H1 (cell line): ENCODE results near the gene CCDC171. TPM values are rescaled to one million over a fixed set of nuclear protein-coding genes. Genes with fewer than 3 reads are reported as not detected.

Experiments used
- CTCF ChIA-PET: fragments of 300-600 bp; sonication (Branson Sonifier 250); formaldehyde crosslinking; loops from one replicate; lab custom pipeline; 2021; ENCODE audit not compliant: partially characterized antibody; lab: Charles Lee
- POLR2A ChIA-PET: fragments of 300-600 bp; sonication (Branson Sonifier 250); formaldehyde crosslinking; loops from one replicate; lab custom pipeline; 2021; ENCODE audit warnings: inconsistent platforms; ENCODE audit not compliant: partially characterized antibody; lab: Charles Lee
- DNase-seq, 2 experiments: peaks; one replicate each; pipeline versions ENCODE4 v3.0.0 to v3.0.0-alpha.2; 2010 to 2022; ENCODE audit warnings: low spot score in 2 of 2, low read depth in 1 of 2, mixed read lengths in 1 of 2
- FAIRE-seq: peaks from 2 replicates; lab custom pipeline; 2011; peaks lifted over from hg19 to GRCh38; lab: Jason Lieb, UNC
- H2AFZ ChIP-seq: 2 replicates; pipeline ENCODE4 v1.8.1; 2012; ENCODE audit warnings: low read length, inconsistent platforms
- H2AK5ac ChIP-seq: 2 replicates; pipeline ENCODE4 v1.6.1; 2013; ENCODE audit warnings: low read depth, low read length
- H2BK120ac ChIP-seq: replicated peaks from 2 replicates; pipeline ENCODE3; 2013; ENCODE audit warnings: low read depth, low read length, inconsistent platforms
- H2BK12ac ChIP-seq: 2 replicates; pipeline ENCODE4 v1.6.1; 2013; ENCODE audit warnings: low read depth, low read length
- H2BK15ac ChIP-seq: 2 replicates; pipeline ENCODE4 v1.6.1; 2013; ENCODE audit warnings: low read length
- H2BK20ac ChIP-seq: 2 replicates; pipeline ENCODE4 v1.6.1; 2013; ENCODE audit warnings: low read length
- H2BK5ac ChIP-seq: 2 replicates; pipeline ENCODE4 v1.6.1; 2013; ENCODE audit warnings: low read depth, low read length
- H3K14ac ChIP-seq: 2 replicates; pipeline ENCODE4 v1.6.1; 2013; ENCODE audit warnings: inconsistent platforms; ENCODE audit not compliant: insufficient read length
- H3K18ac ChIP-seq: 2 replicates; pipeline ENCODE4 v1.6.1; 2013; ENCODE audit warnings: low read length; ENCODE audit errors: extremely low read depth
- H3K23ac ChIP-seq: 2 replicates; pipeline ENCODE4 v1.6.1; 2013; ENCODE audit warnings: inconsistent platforms; ENCODE audit not compliant: insufficient read length
- H3K23me2 ChIP-seq: 2 replicates; pipeline ENCODE4 v1.6.1; 2013; ENCODE audit warnings: low read depth, low read length
- H3K27ac ChIP-seq: 2 replicates; pipeline ENCODE4 v1.6.1; 2011; ENCODE audit warnings: low read depth, low read length, inconsistent platforms
- H3K27me3 ChIP-seq, 4 experiments: replicated peaks in 1 of 4; 1 replicate in 1 of 4; 2 replicates in 3 of 4; pipeline versions ENCODE4 v1.6.1 to v1.8.1; 2011 to 2013; ENCODE audit warnings: low read length in 3 of 4, mild to moderate bottlenecking in 3 of 4, inconsistent platforms in 2 of 4, mixed read lengths in 2 of 4, moderate library complexity in 1 of 4; ENCODE audit not compliant: control insufficient read depth in 3 of 4, insufficient read depth in 3 of 4; ENCODE audit errors: extremely low read depth in 1 of 4
- H3K36me3 ChIP-seq, 4 experiments: 2 replicates each; pipeline versions ENCODE4 v1.6.1 to v1.8.1; 2011 to 2013; ENCODE audit warnings: mild to moderate bottlenecking in 4 of 4, low read length in 3 of 4, moderate library complexity in 2 of 4, control low read depth in 1 of 4, inconsistent platforms in 1 of 4; ENCODE audit not compliant: insufficient read depth in 4 of 4, control insufficient read depth in 2 of 4
- H3K4ac ChIP-seq: replicated peaks from 2 replicates; pipeline ENCODE3; 2013; ENCODE audit warnings: low read length, low read depth, mixed read lengths, inconsistent platforms; ENCODE audit not compliant: insufficient read length
- H3K4me1 ChIP-seq, 4 experiments: replicated peaks in 1 of 4; 1 replicate in 1 of 4; 2 replicates in 3 of 4; pipeline versions ENCODE4 v1.6.1 to v1.8.1; 2011 to 2013; ENCODE audit warnings: low read length in 3 of 4, inconsistent platforms in 2 of 4, mixed read lengths in 1 of 4; ENCODE audit not compliant: insufficient read depth in 4 of 4, control insufficient read depth in 3 of 4
- H3K4me2 ChIP-seq, 2 experiments: 2 replicates each; pipeline versions ENCODE4 v1.6.1 to v1.8.1; 2011 to 2013; ENCODE audit warnings: low read depth in 2 of 2, low read length in 2 of 2, control low read depth in 1 of 2, inconsistent platforms in 1 of 2, mild to moderate bottlenecking in 1 of 2; ENCODE audit not compliant: insufficient read depth in 1 of 2
- H3K4me3 ChIP-seq, 4 experiments: fragments of 200-600, 300-600 bp in 1 of 4; sonication (generic), shearing (Covaris generic), sonication (Bioruptor Twin) in 1 of 4; 2 replicates each; pipeline versions ENCODE4 v1.5.1 to v1.8.1; 2011 to 2016; ENCODE audit warnings: low read length in 4 of 4, low read depth in 3 of 4, control low read depth in 2 of 4, inconsistent platforms in 2 of 4, mild to moderate bottlenecking in 2 of 4, mixed read lengths in 1 of 4, moderate library complexity in 1 of 4; ENCODE audit not compliant: insufficient read depth in 2 of 4; ENCODE audit errors: extremely low read depth in 1 of 4
- H3K56ac ChIP-seq: replicated peaks from 2 replicates; pipeline ENCODE3; 2013; ENCODE audit warnings: low read depth, mild to moderate bottlenecking, mixed read lengths, low read length, inconsistent platforms; ENCODE audit not compliant: insufficient read length
- H3K79me1 ChIP-seq: 2 replicates; pipeline ENCODE4 v1.6.1; 2013; ENCODE audit warnings: low read depth, low read length, control low read depth
- H3K79me2 ChIP-seq, 2 experiments: 2 replicates each; pipeline versions ENCODE4 v1.6.1 to v1.8.1; 2012 to 2013; ENCODE audit warnings: low read length in 2 of 2, mild to moderate bottlenecking in 2 of 2, inconsistent platforms in 1 of 2; ENCODE audit not compliant: insufficient read depth in 2 of 2, control insufficient read depth in 1 of 2
- H3K9ac ChIP-seq, 4 experiments: replicated peaks in 1 of 4; 1 replicate in 1 of 4; 2 replicates in 3 of 4; pipeline versions ENCODE4 v1.6.1 to v1.8.1; 2011 to 2013; ENCODE audit warnings: low read depth in 3 of 4, low read length in 3 of 4, control low read depth in 2 of 4, mild to moderate bottlenecking in 2 of 4, moderate library complexity in 2 of 4, inconsistent platforms in 1 of 4; ENCODE audit errors: extremely low read depth in 1 of 4
- H3K9me3 ChIP-seq, 2 experiments: 2 replicates each; pipeline versions ENCODE4 v1.6.1 to v1.8.1; 2012 to 2013; ENCODE audit warnings: mild to moderate bottlenecking in 2 of 2, moderate library complexity in 2 of 2, control low read depth in 1 of 2, inconsistent platforms in 1 of 2, low read depth in 1 of 2, low read length in 1 of 2, mixed read lengths in 1 of 2; ENCODE audit not compliant: insufficient read depth in 2 of 2
- H4K20me1 ChIP-seq, 2 experiments: replicated peaks in 1 of 2; 2 replicates each; pipeline versions ENCODE3 to v1.8.1; 2011 to 2013; ENCODE audit warnings: inconsistent platforms in 2 of 2, low read length in 2 of 2, mild to moderate bottlenecking in 1 of 2; ENCODE audit not compliant: insufficient read depth in 2 of 2, control insufficient read depth in 1 of 2
- H4K5ac ChIP-seq: 2 replicates; pipeline ENCODE4 v1.6.1; 2013; ENCODE audit warnings: low read length, low read depth, mixed read lengths, inconsistent platforms; ENCODE audit not compliant: insufficient read length
- H4K8ac ChIP-seq: 2 replicates; pipeline ENCODE4 v1.8.0; 2013; ENCODE audit warnings: mild to moderate bottlenecking, moderate library complexity, low read length, inconsistent platforms; ENCODE audit not compliant: insufficient read depth; ENCODE audit errors: extremely low read depth
- H4K91ac ChIP-seq: replicated peaks from 2 replicates; pipeline ENCODE3; 2013; ENCODE audit warnings: low read length, mixed read lengths, inconsistent platforms; ENCODE audit not compliant: insufficient read length
- BCL11A ChIP-seq, 2 experiments: IDR thresholded peaks; one replicate each; pipeline ENCODE4 v1.6.1; 2011; ENCODE audit warnings: low read depth in 2 of 2, low read length in 2 of 2, mild to moderate bottlenecking in 2 of 2
- CBX8 ChIP-seq: fragments of 300-800, 300-1000 bp; sonication (generic); IDR thresholded peaks from 2 replicates; pipeline ENCODE4 v1.7.1; 2016; ENCODE audit warnings: low read depth, low read length, borderline replicate concordance
- CHD1 ChIP-seq: IDR thresholded peaks from 2 replicates; pipeline ENCODE4 v1.6.1; 2012; ENCODE audit warnings: low read depth, low read length, improper control_type of control experiment
- CHD2 ChIP-seq: IDR thresholded peaks from 2 replicates; pipeline ENCODE4 v1.6.1; 2012; ENCODE audit warnings: low read length, improper control_type of control experiment
- CREB1 ChIP-seq: IDR thresholded peaks from 2 replicates; pipeline ENCODE4 v1.6.1; 2012; ENCODE audit warnings: inconsistent platforms
- FOSL1 ChIP-seq: IDR thresholded peaks from 2 replicates; pipeline ENCODE4 v1.6.1; 2011; ENCODE audit warnings: mild to moderate bottlenecking, low read depth, low read length, moderate library complexity; ENCODE audit not compliant: insufficient read depth
- GABPA ChIP-seq: IDR thresholded peaks from 2 replicates; pipeline ENCODE4 v1.6.1; 2011; ENCODE audit warnings: mild to moderate bottlenecking, low read length, moderate library complexity, borderline replicate concordance; ENCODE audit not compliant: insufficient read depth
- JUN ChIP-seq: IDR thresholded peaks from 2 replicates; pipeline ENCODE4 v1.6.1; 2011; ENCODE audit warnings: low read depth, mild to moderate bottlenecking, improper control_type of control experiment, low read length
- JUND ChIP-seq: IDR thresholded peaks from 2 replicates; pipeline ENCODE4 v1.6.1; 2011; ENCODE audit warnings: mild to moderate bottlenecking, improper control_type of control experiment, low read length
- MAX ChIP-seq: IDR thresholded peaks from 2 replicates; pipeline ENCODE4 v1.6.1; 2012; ENCODE audit warnings: inconsistent platforms
- RFX5 ChIP-seq: IDR thresholded peaks from 2 replicates; pipeline ENCODE4 v1.6.1; 2011; ENCODE audit warnings: low read depth, low read length, improper control_type of control experiment, borderline replicate concordance
- SIRT6 ChIP-seq: IDR thresholded peaks from one replicate; pipeline ENCODE4 v1.7.1; 2012; ENCODE audit warnings: low read length, inconsistent platforms
- SIX5 ChIP-seq: IDR thresholded peaks from 2 replicates; pipeline ENCODE4 v1.6.1; 2011; ENCODE audit warnings: mild to moderate bottlenecking, low read depth, low read length
- SP4 ChIP-seq: IDR thresholded peaks from 2 replicates; pipeline ENCODE4 v1.6.1; 2012; ENCODE audit warnings: low read length, inconsistent platforms
- SRF ChIP-seq: IDR thresholded peaks from 2 replicates; pipeline ENCODE4 v1.6.1; 2011; ENCODE audit warnings: mild to moderate bottlenecking, low read depth, low read length, moderate library complexity
- TAF7 ChIP-seq: optimal IDR thresholded peaks from 2 replicates; pipeline ENCODE3; 2011; ENCODE audit warnings: low read depth, mild to moderate bottlenecking, inconsistent platforms, low read length, moderate library complexity, borderline replicate concordance
- TBP ChIP-seq: IDR thresholded peaks from 2 replicates; pipeline ENCODE4 v1.6.1; 2011; ENCODE audit warnings: low read depth, low read length, improper control_type of control experiment
- WGBS, 2 experiments: shearing (Covaris generic) in 1 of 2; methylation state at CpG; one replicate each; pipeline versions ENCODE4 v1.1.6 to v1.1.7; 2013 to 2015; ENCODE audit warnings: low lambda C conversion rate in 2 of 2, mixed read lengths in 2 of 2, inconsistent platforms in 1 of 2, low coverage in 1 of 2, missing lambda C conversion rate in 1 of 2; ENCODE audit not compliant: insufficient replicate concordance in 2 of 2, insufficient coverage in 1 of 2, insufficient read length in 1 of 2; ENCODE audit errors: extremely low coverage in 1 of 2, missing lambda C conversion rate in 1 of 2; 5-methylcytosine and 5-hydroxymethylcytosine counted together
- polyA plus RNA-seq, 7 experiments: library from polyadenylated mRNA; depleted of rRNA in 3 of 7; stranded (reverse) in 5 of 7; unstranded in 2 of 7; fragments of >200 nt in 5 of 7; fragments of 200-250 nt in 2 of 7; gene quantifications; 1 replicate in 5 of 7; 2 replicates in 1 of 7; 4 replicates in 1 of 7; pipeline versions ENCODE4 v1.2.1 to v1.2.3, GENCODE V29; 2011 to 2013; ENCODE audit warnings: missing spikeins in 2 of 7, mixed read lengths in 2 of 7
- total RNA-seq: library from RNA; stranded (reverse); fragmentation: NEBNext Ultra II Directional; extraction: Animal tissue kit (Norgen Biotek cat#: 25700); gene quantifications from 2 replicates; pipeline ENCODE4 v1.2.1, GENCODE V29; 2021

The CCDC171 gene
- total and polyA plus RNA-seq, 2 of the 8 experiments (the other 6 are each of a cell fraction or from before 2014, with no cell fraction given): 0.83 to 2.3 TPM

- no peak overlapping the region for H4K5ac ChIP-seq
- H3K4ac ChIP-seq: no peak overlapping the region
- H2BK120ac ChIP-seq: no peak overlapping the region
- WGBS, 2 experiments: 89% methylated on average over 1 of the region's 1 CpG; no CpG with 5 or more reads in 1 of the 2 experiments
- ChIA-PET CTCF (no interaction called here), POLR2A (no interaction called here)
- H3K4me2 ChIP-seq: no peak overlapping the region
- H3K36me3 ChIP-seq: no peaks in the 10 kb centered on the region
- H3K4me1 ChIP-seq: no peaks in the 10 kb centered on the region
- H3K23ac ChIP-seq: no peak overlapping the region
- no peaks in the 10 kb centered on the region for H3K79me2 ChIP-seq
- H2BK12ac ChIP-seq: no peak overlapping the region
- no peak overlapping the region for H4K91ac ChIP-seq
- no peak overlapping the region for H4K8ac ChIP-seq
- no peak overlapping the region for H3K27ac ChIP-seq
- no peak overlapping the region for H3K9ac ChIP-seq
- H2BK20ac ChIP-seq: no peak overlapping the region
- no peaks in the 10 kb centered on the region for H3K23me2 ChIP-seq
- no peak overlapping the region for H3K14ac ChIP-seq
- no peak overlapping the region for H2AFZ ChIP-seq
- H2AK5ac ChIP-seq: no peak overlapping the region
- DNase-seq: no peak
- no peak overlapping the region for H3K56ac ChIP-seq
- no peak for FAIRE-seq
- no peak overlapping the region for H3K18ac ChIP-seq
- no peaks in the 10 kb centered on the region for H4K20me1 ChIP-seq
- no peaks in the 10 kb centered on the region for H3K27me3 ChIP-seq
- H3K4me3 ChIP-seq: no peak overlapping the region
- no peaks in the 10 kb centered on the region for H3K79me1 ChIP-seq
- no peak overlapping the region for H2BK15ac ChIP-seq
- H2BK5ac ChIP-seq: no peak overlapping the region
- peaks cover 5 to 11% of the 10 kb centered on the region in 2 experiments; a peak in 2 of 4 replicates for H3K9me3 ChIP-seq
- no peak for TF ChIP-seq FOSL1
- no peak for TF ChIP-seq SIX5
- no peak for TF ChIP-seq CREB1
- no peak for TF ChIP-seq MAX
- TF ChIP-seq BCL11A (IDR thresholded peaks at IDR 0.05; ENCODE audit: low read depth in 2 of 2, low read length in 2 of 2): no peak
- no peak for TF ChIP-seq CHD2
- no peak for TF ChIP-seq CHD1
- TF ChIP-seq RFX5: no peak
- no peak for TF ChIP-seq SP4
- no peak for TF ChIP-seq SIRT6
- no peak for TF ChIP-seq GABPA
- no peak for TF ChIP-seq TBP
- TF ChIP-seq TAF7: no peak
- TF ChIP-seq CBX8: no peak
- TF ChIP-seq JUND: no peak
- no peak for TF ChIP-seq SRF
- no peak for TF ChIP-seq JUN
Observed at GRCh38 chr9:15901572-15901971, 348.7 kb downstream of the CCDC171 start.
